Tibial nerve (tissue), 4 donors: ENCODE results near the gene APRT. TPM values are rescaled to one million over a fixed set of nuclear protein-coding genes. Genes with fewer than 3 reads are reported as not detected.

Experiments
- DNase-seq, 2 donors: peaks; one replicate each; pipeline ENCODE4 v3.0.0-alpha.2; 2019; ENCODE audit warnings: low spot score in 2 of 2
- H3K27ac ChIP-seq, 4 donors: fragments of 200-600 bp; sonication (generic) in 3 of 4; one replicate each; pipeline ENCODE4 v1.5.1; 2017 to 2019; ENCODE audit warnings: mild to moderate bottlenecking in 1 of 4
- H3K27me3 ChIP-seq, 2 donors: fragments of 200-600 bp; sonication (generic) in 1 of 2; one replicate each; pipeline versions ENCODE4 v1.5.1 to v1.6.0; 2017 to 2019
- H3K36me3 ChIP-seq, 3 donors: fragments of 200-600 bp; sonication (generic); one replicate each; pipeline ENCODE4 v1.5.1; 2018 to 2019
- H3K4me1 ChIP-seq, 4 donors: fragments of 200-600 bp; sonication (generic) in 3 of 4; one replicate each; pipeline ENCODE4 v1.5.1; 2017 to 2019
- H3K4me3 ChIP-seq, 4 donors: fragments of 200-600 bp; sonication (generic) in 3 of 4; one replicate each; pipeline ENCODE4 v1.5.1; 2017 to 2019; ENCODE audit warnings: mild to moderate bottlenecking in 1 of 4, moderate library complexity in 1 of 4
- H3K9me3 ChIP-seq, 4 donors: fragments of 200-600 bp; sonication (generic) in 3 of 4; one replicate each; pipeline ENCODE4 v1.5.1; 2017 to 2019
- CTCF ChIP-seq, 5 experiments: fragments of 200-600 bp in 3 of 5; fragments of 450-650 bp in 2 of 5; sonication (generic) in 3 of 5; IDR thresholded peaks; one replicate each; pipeline ENCODE4 v1.5.1; 2016 to 2019; ENCODE audit warnings: antibody characterized with exemption in 5 of 5, mild to moderate bottlenecking in 3 of 5, moderate library complexity in 2 of 5
- EP300 ChIP-seq, 2 donors: sonication (generic); formaldehyde crosslinking; IDR thresholded peaks; one replicate each; pipeline ENCODE4 v1.6.1; 2017; ENCODE audit warnings: antibody characterized with exemption in 2 of 2, mild to moderate bottlenecking in 1 of 2
- POLR2A ChIP-seq, 2 donors: fragments of 450-650 bp; IDR thresholded peaks; one replicate each; pipeline ENCODE4 v1.6.1; 2017; ENCODE audit warnings: antibody characterized with exemption in 2 of 2, mild to moderate bottlenecking in 2 of 2, moderate library complexity in 2 of 2
- WGBS, 2 donors: methylation state at CpG; one replicate each; pipeline ENCODE4 v1.1.5; 2018; 5-methylcytosine and 5-hydroxymethylcytosine counted together
- total RNA-seq, 4 donors: library from RNA; depleted of rRNA; stranded (reverse); fragments of >200 nt; gene quantifications; one replicate each; pipeline ENCODE4 v1.1.0, GENCODE V29; 2016

The APRT gene
- total RNA-seq, 4 donors from 2014 or later = 83.4 to 157 (median 106) TPM

GRCh38 chr16:88842806-88843205 lies 31.1 kb upstream of the APRT start:
- H3K36me3 ChIP-seq = peaks cover 0 to 74% (median 10%) of the 10 kb centered on the region in 3 donors
- no peak for DNase-seq
- TF ChIP-seq POLR2A (IDR thresholded peaks at IDR 0.05) (no peak), EP300 (IDR thresholded peaks at IDR 0.05) (no peak), CTCF (IDR thresholded peaks at IDR 0.05) (no peak)

GRCh38 chr16:88842308-88842756 lies 30.6 kb upstream of the APRT start:
- Histone ChIP-seq H3K9me3 (no peaks in the 10 kb centered on the region), H3K36me3 (peaks cover 0 to 74% (median 10%) of the 10 kb centered on the region in 3 donors), H3K4me3 (no peak overlapping the region), H3K4me1 (no peaks in the 10 kb centered on the region), H3K27me3 (no peaks in the 10 kb centered on the region), H3K27ac (no peak overlapping the region)
- DNase-seq = no peak
- TF ChIP-seq EP300 (IDR thresholded peaks at IDR 0.05) = no peak
- TF ChIP-seq POLR2A (IDR thresholded peaks at IDR 0.05) = no peak
- TF ChIP-seq CTCF (IDR thresholded peaks at IDR 0.05) = no peak
- 78 to 96% methylated on average over 2 to 15 of the region's 15 CpGs for WGBS, 2 donors

More at GRCh38 chr16:88842806-88843205, 31.1 kb upstream of the APRT start:
- H3K9me3 ChIP-seq = no peaks in the 10 kb centered on the region
- 90 to 92% methylated on average over 17 to 25 of the region's 25 CpGs for WGBS, 2 donors
- H3K4me1 ChIP-seq = no peaks in the 10 kb centered on the region
- no peak overlapping the region for H3K4me3 ChIP-seq
- no peak overlapping the region for H3K27ac ChIP-seq
- H3K27me3 ChIP-seq = no peaks in the 10 kb centered on the region

- no peak overlapping the region for H3K4me3 ChIP-seq
- no peak for DNase-seq
- no peak for TF ChIP-seq POLR2A (IDR thresholded peaks at IDR 0.05)
- no peak for TF ChIP-seq EP300 (IDR thresholded peaks at IDR 0.05)
- no peak for TF ChIP-seq CTCF (IDR thresholded peaks at IDR 0.05)
- no peak overlapping the region for H3K27ac ChIP-seq
- WGBS, 2 donors = 91 to 94% methylated on average over 26 to 38 of the region's 40 CpGs
- H3K36me3 ChIP-seq = peaks cover 0 to 72% (median 10%) of the 10 kb centered on the region in 3 donors
- H3K9me3 ChIP-seq = no peaks in the 10 kb centered on the region
- H3K4me1 ChIP-seq = no peaks in the 10 kb centered on the region
- no peaks in the 10 kb centered on the region for H3K27me3 ChIP-seq
These were observed 30.0 kb upstream of the APRT start for GRCh38 chr16:88841521-88842307.

GRCh38 chr16:88840600-88841215 lies 29.0 kb upstream of the APRT start:
- no peak for DNase-seq
- Histone ChIP-seq H3K27ac (no peak overlapping the region), H3K4me1 (no peaks in the 10 kb centered on the region), H3K4me3 (no peak overlapping the region), H3K9me3 (no peaks in the 10 kb centered on the region), H3K27me3 (no peaks in the 10 kb centered on the region), H3K36me3 (peaks cover 0 to 76% (median 10%) of the 10 kb centered on the region in 3 donors)
- TF ChIP-seq POLR2A (IDR thresholded peaks at IDR 0.05) = no peak
- 91 to 96% methylated on average over 15 to 18 of the region's 30 CpGs for WGBS, 2 donors

- Histone ChIP-seq H3K4me3 (no peak overlapping the region), H3K9me3 (no peaks in the 10 kb centered on the region), H3K4me1 (no peaks in the 10 kb centered on the region), H3K36me3 (peaks cover 0 to 83% (median 10%) of the 10 kb centered on the region in 3 donors), H3K27ac (no peak overlapping the region), H3K27me3 (no peaks in the 10 kb centered on the region)
- no peak for DNase-seq
- 93% methylated on average over 15 to 24 of the region's 24 CpGs for WGBS, 2 donors
- no peak for TF ChIP-seq POLR2A (IDR thresholded peaks at IDR 0.05)
- no peak for TF ChIP-seq CTCF (IDR thresholded peaks at IDR 0.05)
- no peak for TF ChIP-seq EP300 (IDR thresholded peaks at IDR 0.05)
These were observed 28.2 kb upstream of the APRT start for GRCh38 chr16:88839745-88840599.
